Effector memory CD8-positive, alpha-beta T cell (primary cell): ENCODE measurements around the gene PDE3B.
"Not testable (repeated sequence)": the region's sequence is repeated elsewhere in the genome, so short reads cannot be mapped to it uniquely, and the experiment has no call there.

Experiments used
- ATAC-seq: fragments of 150-1000 bp; cut with Tn5 transposase; replicated peaks from 2 replicates; pipeline ENCODE4 v1.10.0; 2021; ENCODE audit warnings: mild to moderate bottlenecking, moderate library complexity
- DNase-seq, 3 experiments: peaks; one replicate each; pipeline ENCODE4 v3.0.0; 2021
- H3K27ac Mint-ChIP-seq, 2 donors: one replicate each; pipeline ENCODE4 v1.8.0; 2022; ENCODE audit warnings: mild to moderate bottlenecking in 2 of 2, mixed read lengths in 2 of 2, moderate library complexity in 2 of 2
- H3K27me3 Mint-ChIP-seq, 2 donors: one replicate each; pipeline ENCODE4 v1.8.0; 2022; ENCODE audit warnings: mixed read lengths in 2 of 2
- H3K36me3 Mint-ChIP-seq: one replicate; pipeline ENCODE4 v1.8.0; 2022; ENCODE audit warnings: mild to moderate bottlenecking, moderate library complexity, mixed read lengths; ENCODE audit not compliant: insufficient read depth
- H3K4me1 Mint-ChIP-seq, 2 donors: one replicate each; pipeline ENCODE4 v1.8.0; 2022; ENCODE audit warnings: low read depth in 2 of 2, mixed read lengths in 2 of 2
- H3K4me3 Mint-ChIP-seq, 2 donors: one replicate each; pipeline ENCODE4 v1.8.0; 2022; ENCODE audit warnings: mild to moderate bottlenecking in 2 of 2, mixed read lengths in 2 of 2, moderate library complexity in 2 of 2
- H3K9me3 Mint-ChIP-seq, 2 donors: one replicate each; pipeline ENCODE4 v1.8.0; 2022; ENCODE audit warnings: mixed read lengths in 2 of 2

PDE3B gene

DNA sequence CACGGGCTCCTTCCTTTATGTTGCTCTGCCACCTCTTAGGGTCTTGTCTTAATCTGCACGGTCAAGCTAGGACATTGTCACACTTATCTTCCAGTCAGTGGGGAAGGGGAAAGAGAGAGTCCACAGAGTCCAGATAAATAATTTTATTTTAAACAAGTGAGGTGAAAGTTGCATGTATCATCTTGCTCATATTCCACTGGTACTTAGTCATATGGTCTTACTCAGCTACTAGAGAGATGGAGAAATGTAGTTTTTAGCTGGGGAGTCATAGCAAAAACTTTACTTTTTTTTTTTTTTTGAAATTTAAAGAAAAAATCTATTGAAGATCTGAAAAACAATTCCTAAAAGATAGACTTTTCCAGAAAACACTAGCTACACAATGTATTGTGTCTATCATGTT lies 29.0 kb downstream of the PDE3B start:
- no peaks in the 10 kb centered on the region for H3K9me3 Mint-ChIP-seq
- H3K27me3 Mint-ChIP-seq: no peaks in the 10 kb centered on the region
- H3K4me1 Mint-ChIP-seq: peaks cover 28 to 49% of the 10 kb centered on the region in 2 donors
- ATAC-seq (no peak), DNase-seq (no peak)
- H3K27ac Mint-ChIP-seq: peak overlapping the region in 1 of 2 donors; percentile 71
- H3K4me3 Mint-ChIP-seq: no peak overlapping the region
- H3K36me3 Mint-ChIP-seq: peaks cover 14% of the 10 kb centered on the region

GRCh38 chr11:14673421-14673820 lies 29.8 kb downstream of the PDE3B start:
- ATAC-seq (no peak), DNase-seq (no peak)
- H3K4me3 Mint-ChIP-seq: no peak overlapping the region
- peaks cover 33 to 50% of the 10 kb centered on the region in 2 donors for H3K4me1 Mint-ChIP-seq
- no peaks in the 10 kb centered on the region for H3K27me3 Mint-ChIP-seq
- H3K36me3 Mint-ChIP-seq: peaks cover 16% of the 10 kb centered on the region
- no peak overlapping the region for H3K27ac Mint-ChIP-seq
- no peaks in the 10 kb centered on the region for H3K9me3 Mint-ChIP-seq

- H3K27ac Mint-ChIP-seq: peak overlapping the region; percentile 22 to 38
- ATAC-seq (no peak), DNase-seq (no peak)
- peak overlapping the region in 1 of 2 donors; percentile 7 for H3K4me3 Mint-ChIP-seq
- no peaks in the 10 kb centered on the region for H3K27me3 Mint-ChIP-seq
- H3K9me3 Mint-ChIP-seq: no peaks in the 10 kb centered on the region
- H3K4me1 Mint-ChIP-seq: peaks cover 30 to 46% of the 10 kb centered on the region in 2 donors
- peaks cover 13% of the 10 kb centered on the region for H3K36me3 Mint-ChIP-seq
These were observed 30.3 kb downstream of the PDE3B start for GRCh38 chr11:14673824-14674405.

- no peak for ATAC-seq
- DNase-seq: no peak
- no peak overlapping the region for H3K27ac Mint-ChIP-seq
- peaks cover 5 to 8% of the 10 kb centered on the region in 2 donors for H3K9me3 Mint-ChIP-seq
- no peak overlapping the region for H3K4me3 Mint-ChIP-seq
- peaks cover 34 to 41% of the 10 kb centered on the region in 2 donors for H3K4me1 Mint-ChIP-seq
- H3K36me3 Mint-ChIP-seq: peaks cover 9% of the 10 kb centered on the region
- no peaks in the 10 kb centered on the region for H3K27me3 Mint-ChIP-seq
These were observed 32.5 kb downstream of the PDE3B start for GRCh38 chr11:14676068-14676467.

DNA sequence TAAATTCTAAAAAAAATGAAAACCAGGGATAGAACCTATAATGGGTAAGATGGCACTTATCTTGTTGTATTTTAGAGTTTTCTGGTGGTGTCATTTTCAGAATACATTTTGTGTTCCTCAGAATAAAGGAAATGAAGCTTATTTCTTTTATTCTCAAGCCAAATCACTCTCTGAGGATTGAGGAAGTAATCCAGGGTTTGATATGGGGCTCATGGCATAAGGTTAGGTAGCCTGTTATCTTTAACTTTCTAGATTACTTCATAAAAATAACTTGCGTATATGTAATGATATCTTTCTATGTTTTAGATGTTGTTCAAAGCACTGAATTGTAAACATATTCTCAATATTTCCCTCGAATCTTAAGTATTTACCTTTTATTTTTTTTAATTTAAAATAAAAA lies 33.5 kb downstream of the PDE3B start:
- Mint-ChIP-seq H3K36me3 (peaks cover 9% of the 10 kb centered on the region), H3K4me1 (peaks cover 36 to 44% of the 10 kb centered on the region in 2 donors), H3K9me3 (peaks cover 5 to 8% of the 10 kb centered on the region in 2 donors), H3K27ac (no peak overlapping the region), H3K27me3 (no peaks in the 10 kb centered on the region), H3K4me3 (no peak overlapping the region)
- DNase-seq: no peak
- no peak for ATAC-seq

GRCh38 chr11:14678350-14678749 lies 34.7 kb downstream of the PDE3B start:
- Mint-ChIP-seq H3K27ac (no peak overlapping the region), H3K36me3 (peaks cover 12% of the 10 kb centered on the region), H3K9me3 (peaks cover 5 to 8% of the 10 kb centered on the region in 2 donors), H3K27me3 (no peaks in the 10 kb centered on the region), H3K4me3 (no peak overlapping the region), H3K4me1 (peaks cover 35 to 43% of the 10 kb centered on the region in 2 donors)
- no peak for ATAC-seq
- no peak for DNase-seq

DNA sequence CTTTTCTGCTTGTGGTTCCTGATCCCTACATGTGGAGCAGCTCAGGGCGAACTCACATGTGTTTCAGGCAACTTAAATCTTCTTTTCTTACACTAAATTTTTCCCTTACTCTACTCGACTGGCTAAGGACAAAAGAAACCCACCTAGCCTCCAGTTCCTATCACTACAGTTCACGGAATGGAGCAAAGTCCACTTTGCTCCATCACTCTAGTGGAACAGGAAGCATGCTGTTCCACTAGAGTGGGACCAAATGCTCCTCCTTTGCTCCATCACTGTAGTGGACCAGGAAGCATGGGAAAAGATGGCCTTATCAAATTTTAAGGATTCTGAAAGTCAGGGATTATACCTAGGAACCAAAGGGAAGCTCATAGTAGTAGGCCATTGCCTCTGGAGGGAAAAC lies 36.1 kb downstream of the PDE3B start:
- Mint-ChIP-seq H3K4me3 (peak overlapping the region in 1 of 2 donors; percentile 2), H3K27me3 (no peaks in the 10 kb centered on the region), H3K4me1 (peaks cover 35 to 42% of the 10 kb centered on the region in 2 donors), H3K36me3 (peaks cover 8% of the 10 kb centered on the region), H3K9me3 (peaks cover 5 to 8% of the 10 kb centered on the region in 2 donors), H3K27ac (no peak overlapping the region)
- DNase-seq: no peak
- no peak for ATAC-seq

DNA sequence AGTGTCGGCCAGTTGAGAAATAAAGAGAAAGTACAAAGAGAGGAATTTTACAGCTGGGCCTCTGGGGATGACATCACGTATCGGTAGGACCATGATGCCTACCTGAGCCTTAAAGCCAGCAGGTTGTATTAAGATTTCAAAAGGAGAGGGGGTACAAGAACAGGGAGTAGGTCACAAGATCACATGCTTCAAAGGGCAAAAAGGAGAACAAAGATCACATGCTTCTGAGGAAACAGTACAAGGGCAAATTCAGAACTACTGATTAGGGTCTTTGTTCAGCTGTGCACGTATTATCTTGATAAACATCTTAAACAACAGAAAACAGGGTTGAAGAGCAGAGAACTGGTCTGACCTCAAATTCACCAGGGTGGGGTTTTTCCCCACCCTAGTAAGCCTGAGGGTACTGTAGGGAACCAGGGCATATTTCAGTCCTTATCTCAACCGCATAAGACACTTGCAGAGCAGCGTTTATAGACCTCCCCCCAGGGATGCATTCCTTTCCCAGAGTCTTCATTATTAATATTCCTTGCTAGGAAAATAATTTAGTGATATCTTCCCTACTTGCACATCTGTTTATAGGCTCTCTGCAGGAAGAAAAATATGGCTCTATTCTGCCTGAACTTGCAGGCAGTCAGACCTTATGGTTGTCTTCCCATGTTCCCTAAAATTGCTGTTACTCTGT lies 40.8 kb downstream of the PDE3B start:
- Mint-ChIP-seq H3K36me3 (peaks cover 13% of the 10 kb centered on the region), H3K4me1 (peaks cover 28 to 48% of the 10 kb centered on the region in 2 donors), H3K27ac (peak overlapping the region; percentile 1), H3K4me3 (peak overlapping the region in 1 of 2 donors; percentile 13)
- not testable (repeated sequence) for ATAC-seq, H3K27me3 Mint-ChIP-seq, H3K9me3 Mint-ChIP-seq, DNase-seq

DNA sequence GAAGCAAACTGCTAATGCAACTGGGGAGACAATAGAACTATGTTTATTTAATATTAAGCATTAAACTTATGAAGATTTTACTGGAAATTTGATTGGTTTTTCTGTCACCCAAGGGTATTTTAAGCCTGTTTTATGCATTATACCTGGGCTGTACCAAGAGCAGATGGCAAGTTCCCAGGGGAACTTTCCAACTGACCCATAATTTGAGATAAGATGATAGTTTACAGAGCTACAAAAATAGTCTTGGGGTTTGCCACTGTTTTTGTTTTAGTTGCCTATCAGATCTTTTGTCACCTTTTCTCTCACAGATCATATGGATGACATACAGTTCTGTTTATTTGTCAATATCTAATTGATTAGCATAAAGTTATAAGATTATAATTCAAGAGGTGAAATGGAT lies 43.9 kb downstream of the PDE3B start:
- Mint-ChIP-seq H3K36me3 (peaks cover 13% of the 10 kb centered on the region), H3K4me3 (no peak overlapping the region), H3K4me1 (peaks cover 23 to 44% of the 10 kb centered on the region in 2 donors), H3K27me3 (no peaks in the 10 kb centered on the region), H3K27ac (no peak overlapping the region), H3K9me3 (no peaks in the 10 kb centered on the region)
- no peak for DNase-seq
- ATAC-seq: no peak

DNA sequence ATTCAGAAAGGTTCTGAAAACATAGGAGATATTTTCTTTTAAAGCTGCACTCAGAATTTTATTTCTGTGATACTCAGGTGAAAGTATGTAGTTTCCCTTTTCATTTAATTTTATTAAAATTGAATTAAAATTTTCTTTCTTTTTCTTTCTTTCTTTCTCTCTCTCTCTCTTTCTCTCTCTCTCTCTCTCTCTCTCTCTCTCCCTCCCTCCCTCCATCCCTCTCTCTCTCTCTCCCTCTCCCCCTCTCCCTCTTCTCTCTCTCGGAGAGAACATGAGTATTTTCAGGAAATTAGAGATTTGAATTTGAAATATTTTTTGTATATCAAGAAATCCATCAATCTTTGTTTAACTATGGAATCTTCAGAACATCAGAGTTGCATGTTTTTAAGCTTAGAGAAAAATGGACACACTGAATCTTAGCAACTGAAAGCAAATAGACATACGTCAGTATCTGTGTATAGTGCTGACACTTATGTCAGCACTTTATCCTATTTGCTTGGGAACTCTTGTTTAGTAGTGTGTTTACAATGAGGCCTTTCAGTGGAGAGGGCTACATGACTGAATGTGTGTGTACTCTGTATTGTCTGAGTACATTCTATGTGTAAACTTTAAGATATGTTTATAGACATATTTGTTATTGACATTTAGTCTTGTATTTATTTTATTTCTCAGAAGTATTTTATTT lies 44.5 kb downstream of the PDE3B start:
- Mint-ChIP-seq H3K4me1 (peaks cover 21 to 42% of the 10 kb centered on the region in 2 donors), H3K27me3 (no peaks in the 10 kb centered on the region), H3K36me3 (peaks cover 16% of the 10 kb centered on the region), H3K9me3 (no peaks in the 10 kb centered on the region), H3K27ac (peak overlapping the region; percentile 90 to 94), H3K4me3 (peak overlapping the region; percentile 36)
- DNase-seq: no peak
- ATAC-seq: peak; percentile 84

- H3K9me3 Mint-ChIP-seq, DNase-seq, H3K27ac Mint-ChIP-seq, H3K4me3 Mint-ChIP-seq, H3K27me3 Mint-ChIP-seq, ATAC-seq: not testable (repeated sequence)
- Mint-ChIP-seq H3K4me1 (peaks cover 16 to 39% of the 10 kb centered on the region in 2 donors), H3K36me3 (peaks cover 13% of the 10 kb centered on the region)
These were observed 52.1 kb downstream of the PDE3B start for GRCh38 chr11:14695656-14696055.

- DNase-seq: no peak
- Mint-ChIP-seq H3K27ac (peak overlapping the region; percentile 38 to 57), H3K36me3 (peaks cover 10% of the 10 kb centered on the region), H3K4me1 (peaks cover 18 to 47% of the 10 kb centered on the region in 2 donors), H3K9me3 (peaks cover 2 to 7% of the 10 kb centered on the region in 2 donors), H3K4me3 (peak overlapping the region in 1 of 2 donors; percentile 40), H3K27me3 (no peaks in the 10 kb centered on the region)
- ATAC-seq: peak; percentile 26
These were observed 55.2 kb downstream of the PDE3B start for GRCh38 chr11:14698771-14699170.

- peaks cover 19 to 55% of the 10 kb centered on the region in 2 donors for H3K4me1 Mint-ChIP-seq
- H3K36me3 Mint-ChIP-seq: peaks cover 14% of the 10 kb centered on the region
- H3K27me3 Mint-ChIP-seq: no peaks in the 10 kb centered on the region
These were observed 57.0 kb downstream of the PDE3B start for GRCh38 chr11:14700593-14700992.

More at GRCh38 chr11:14700593-14700992, 57.0 kb downstream of the PDE3B start:
- Mint-ChIP-seq H3K4me3 (peak overlapping the region; percentile 53 to 62), H3K27ac (no peak overlapping the region), H3K9me3 (peaks cover 3 to 12% of the 10 kb centered on the region in 2 donors)
- DNase-seq: no peak
- no peak for ATAC-seq
